Keratinocyte (primary cell): ENCODE data around the gene DLG5. TPM values are rescaled to one million over a fixed set of nuclear protein-coding genes. Genes with fewer than 3 reads are reported as not detected.

Source experiments
- DNase-seq: peaks from one replicate; pipeline ENCODE4 v3.0.0-alpha.2; 2011; ENCODE audit warnings: low read depth, missing footprints, low spot score
- FAIRE-seq: peaks from 2 replicates; lab custom pipeline; 2011; peaks lifted over from hg19 to GRCh38; lab: Jason Lieb, UNC
- H2AFZ ChIP-seq: 2 replicates; pipeline ENCODE4 v1.6.0; 2012; ENCODE audit warnings: low read length, control low read depth, inconsistent platforms; ENCODE audit not compliant: control insufficient read depth
- H3K27ac ChIP-seq: 2 replicates; pipeline ENCODE4 v1.5.1; 2011; ENCODE audit warnings: low read length; ENCODE audit not compliant: control insufficient read depth, insufficient read depth
- H3K27me3 ChIP-seq: 3 replicates; pipeline ENCODE4 v1.6.0; 2011; ENCODE audit warnings: low read length; ENCODE audit not compliant: control insufficient read depth, insufficient read depth; ENCODE audit errors: extremely low read depth
- H3K36me3 ChIP-seq, 2 experiments: 2 replicates in 1 of 2; 3 replicates in 1 of 2; pipeline ENCODE4 v1.5.1; 2011; ENCODE audit warnings: low read length in 2 of 2, mild to moderate bottlenecking in 1 of 2; ENCODE audit not compliant: control insufficient read depth in 2 of 2, insufficient read depth in 2 of 2; ENCODE audit errors: extremely low read depth in 1 of 2
- H3K4me1 ChIP-seq: 3 replicates; pipeline ENCODE4 v1.5.1; 2011; ENCODE audit warnings: low read length; ENCODE audit not compliant: control insufficient read depth, insufficient read depth; ENCODE audit errors: extremely low read depth
- H3K4me2 ChIP-seq: 3 replicates; pipeline ENCODE4 v1.6.0; 2011; ENCODE audit warnings: low read depth, low read length; ENCODE audit not compliant: control insufficient read depth, insufficient read depth; ENCODE audit errors: extremely low read depth
- H3K4me3 ChIP-seq, 3 experiments: fragments of 200-600 bp in 1 of 3; sonication (generic) in 1 of 3; 2 replicates in 2 of 3; 3 replicates in 1 of 3; pipeline ENCODE4 v1.5.1; 2011 to 2016; ENCODE audit warnings: low read length in 3 of 3, mild to moderate bottlenecking in 3 of 3, control low read depth in 2 of 3, inconsistent platforms in 1 of 3, low read depth in 1 of 3, mixed read lengths in 1 of 3, mixed run types in 1 of 3, moderate library complexity in 1 of 3; ENCODE audit not compliant: control insufficient read depth in 2 of 3, insufficient read depth in 2 of 3; ENCODE audit errors: extremely low read depth in 1 of 3
- H3K79me2 ChIP-seq: 2 replicates; pipeline ENCODE4 v1.6.0; 2012; ENCODE audit warnings: low read length; ENCODE audit not compliant: control insufficient read depth, insufficient read depth
- H3K9ac ChIP-seq: 3 replicates; pipeline ENCODE4 v1.6.0; 2011; ENCODE audit warnings: low read length; ENCODE audit not compliant: control insufficient read depth, insufficient read depth; ENCODE audit errors: extremely low read depth
- H3K9me1 ChIP-seq: 3 replicates; pipeline ENCODE4 v1.6.0; 2011; ENCODE audit warnings: low read length; ENCODE audit not compliant: control insufficient read depth, insufficient read depth; ENCODE audit errors: extremely low read depth
- H3K9me3 ChIP-seq: 2 replicates; pipeline ENCODE4 v1.5.1; 2012; ENCODE audit warnings: low read depth, low read length; ENCODE audit not compliant: control insufficient read depth
- H4K20me1 ChIP-seq: 3 replicates; pipeline ENCODE4 v1.6.0; 2011; ENCODE audit warnings: low read length; ENCODE audit not compliant: control insufficient read depth, insufficient read depth; ENCODE audit errors: extremely low read depth
- EZH2 ChIP-seq: IDR thresholded peaks from one replicate; pipeline ENCODE4 v1.6.1; 2012; ENCODE audit warnings: inconsistent platforms, mild to moderate bottlenecking, low read length, moderate library complexity
- dilution Hi-C: fragments of 300-500 bp; cut with MboI; formaldehyde crosslinking; loops from one replicate; pipeline ENCODE4 v1.7.0; 2020; ENCODE audit warnings: low sequenced_read_pairs; ENCODE audit not compliant: extremely low pct_ligation_motif_present
- polyA plus RNA-seq, 5 experiments: library from polyadenylated mRNA; depleted of rRNA in 3 of 5; stranded (reverse) in 3 of 5; stranded (forward) in 1 of 5; unstranded in 1 of 5; fragments of >200 nt; gene quantifications; 1 replicate in 1 of 5; 2 replicates in 3 of 5; 3 replicates in 1 of 5; pipeline versions ENCODE4 v1.2.1 to v1.2.3, GENCODE V29; 2011 to 2012; ENCODE audit warnings: missing spikeins in 2 of 5, low read depth in 1 of 5, low replicate concordance in 1 of 5
- TF ChIP-seq, protein P1 (sequence below), 3 experiments: IDR thresholded peaks in 1 of 3; conservative IDR thresholded peaks in 1 of 3; optimal IDR thresholded peaks in 1 of 3; 2 replicates in 2 of 3; 3 replicates in 1 of 3; pipeline versions ENCODE3 to v1.5.1; 2011; ENCODE audit warnings: low read length in 3 of 3, mild to moderate bottlenecking in 3 of 3, moderate library complexity in 2 of 3, control low read depth in 1 of 3, inconsistent platforms in 1 of 3; ENCODE audit not compliant: insufficient read depth in 2 of 3; ENCODE audit errors: extremely low read depth in 1 of 3

DLG5 gene
- polyA plus RNA-seq, 1 donor (not counting 4 experiments of a cell fraction or from before 2014, with no cell fraction given): 17.2 TPM

DNA sequence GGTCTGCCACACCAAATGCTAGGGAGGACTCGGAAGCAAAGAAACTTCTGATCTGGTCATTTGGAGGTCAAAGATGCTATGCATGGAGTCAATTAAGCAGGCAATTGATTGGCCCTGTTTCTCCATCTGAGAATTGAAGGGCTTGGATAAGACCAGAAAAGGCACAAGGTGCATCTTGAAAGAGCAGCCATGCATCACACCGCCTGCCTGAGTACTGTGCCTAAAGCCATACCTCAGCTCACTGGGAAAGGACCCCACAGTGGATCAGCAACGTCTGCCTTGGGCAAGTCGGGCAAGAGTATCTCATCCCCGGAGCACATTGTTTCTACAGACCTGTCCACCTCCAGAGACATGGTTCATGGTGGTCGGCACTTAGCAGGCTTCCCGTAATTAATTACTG, 42.4 kb downstream of the DLG5 start:
- H3K27ac ChIP-seq: no peak overlapping the region
- H3K4me1 ChIP-seq: peaks cover 18% of the 10 kb centered on the region
- H3K4me2 ChIP-seq: no peak overlapping the region
- H4K20me1 ChIP-seq: peaks cover 6% of the 10 kb centered on the region
- no peak overlapping the region for H2AFZ ChIP-seq
- H3K4me3 ChIP-seq: no peak overlapping the region
- H3K79me2 ChIP-seq: peaks cover 89% of the 10 kb centered on the region
- TF ChIP-seq, protein P1, sequence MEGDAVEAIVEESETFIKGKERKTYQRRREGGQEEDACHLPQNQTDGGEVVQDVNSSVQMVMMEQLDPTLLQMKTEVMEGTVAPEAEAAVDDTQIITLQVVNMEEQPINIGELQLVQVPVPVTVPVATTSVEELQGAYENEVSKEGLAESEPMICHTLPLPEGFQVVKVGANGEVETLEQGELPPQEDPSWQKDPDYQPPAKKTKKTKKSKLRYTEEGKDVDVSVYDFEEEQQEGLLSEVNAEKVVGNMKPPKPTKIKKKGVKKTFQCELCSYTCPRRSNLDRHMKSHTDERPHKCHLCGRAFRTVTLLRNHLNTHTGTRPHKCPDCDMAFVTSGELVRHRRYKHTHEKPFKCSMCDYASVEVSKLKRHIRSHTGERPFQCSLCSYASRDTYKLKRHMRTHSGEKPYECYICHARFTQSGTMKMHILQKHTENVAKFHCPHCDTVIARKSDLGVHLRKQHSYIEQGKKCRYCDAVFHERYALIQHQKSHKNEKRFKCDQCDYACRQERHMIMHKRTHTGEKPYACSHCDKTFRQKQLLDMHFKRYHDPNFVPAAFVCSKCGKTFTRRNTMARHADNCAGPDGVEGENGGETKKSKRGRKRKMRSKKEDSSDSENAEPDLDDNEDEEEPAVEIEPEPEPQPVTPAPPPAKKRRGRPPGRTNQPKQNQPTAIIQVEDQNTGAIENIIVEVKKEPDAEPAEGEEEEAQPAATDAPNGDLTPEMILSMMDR (optimal IDR thresholded peaks at IDR 0.05 in 1 of 3, IDR thresholded peaks at IDR 0.05 in 1 of 3, conservative IDR thresholded peaks at IDR 0.05 in 1 of 3; ENCODE audit: extremely low read depth in 1 of 3, insufficient read depth in 2 of 3, low read length in 3 of 3): no peak
- H3K27me3 ChIP-seq: no peaks in the 10 kb centered on the region
- dilution Hi-C loops: no loop called here
- H3K9ac ChIP-seq: no peak overlapping the region
- H3K36me3 ChIP-seq: peaks cover 9 to 16% of the 10 kb centered on the region in 2 experiments
- FAIRE-seq: no peak
- H3K9me3 ChIP-seq: no peaks in the 10 kb centered on the region
- no peak for DNase-seq
- H3K9me1 ChIP-seq: peaks cover 2% of the 10 kb centered on the region

GRCh38 chr10:77881636-77882035, 44.9 kb downstream of the DLG5 start:
- H3K36me3 ChIP-seq: peaks cover 13 to 19% of the 10 kb centered on the region in 2 experiments
- H3K9ac ChIP-seq: no peak overlapping the region
- H3K9me3 ChIP-seq: no peaks in the 10 kb centered on the region
- H3K4me2 ChIP-seq: no peak overlapping the region
- no peaks in the 10 kb centered on the region for H3K27me3 ChIP-seq
- no peak overlapping the region for H3K4me3 ChIP-seq
- no peak overlapping the region for H3K27ac ChIP-seq
- H2AFZ ChIP-seq: no peak overlapping the region
- TF ChIP-seq, protein P1 (optimal IDR thresholded peaks at IDR 0.05 in 1 of 3, IDR thresholded peaks at IDR 0.05 in 1 of 3, conservative IDR thresholded peaks at IDR 0.05 in 1 of 3; ENCODE audit: extremely low read depth in 1 of 3, insufficient read depth in 2 of 3, low read length in 3 of 3): no peak
- TF ChIP-seq EZH2: no peak
- H3K79me2 ChIP-seq: peaks cover 86% of the 10 kb centered on the region
- dilution Hi-C loops: no loop called here
- peaks cover 23% of the 10 kb centered on the region for H3K4me1 ChIP-seq
- DNase-seq (no peak), FAIRE-seq (no peak)
- peaks cover 3% of the 10 kb centered on the region for H4K20me1 ChIP-seq
- H3K9me1 ChIP-seq: peaks cover 2% of the 10 kb centered on the region
